ENCODE measurements around the gene LNPEP.

Gene LNPEP

DNA sequence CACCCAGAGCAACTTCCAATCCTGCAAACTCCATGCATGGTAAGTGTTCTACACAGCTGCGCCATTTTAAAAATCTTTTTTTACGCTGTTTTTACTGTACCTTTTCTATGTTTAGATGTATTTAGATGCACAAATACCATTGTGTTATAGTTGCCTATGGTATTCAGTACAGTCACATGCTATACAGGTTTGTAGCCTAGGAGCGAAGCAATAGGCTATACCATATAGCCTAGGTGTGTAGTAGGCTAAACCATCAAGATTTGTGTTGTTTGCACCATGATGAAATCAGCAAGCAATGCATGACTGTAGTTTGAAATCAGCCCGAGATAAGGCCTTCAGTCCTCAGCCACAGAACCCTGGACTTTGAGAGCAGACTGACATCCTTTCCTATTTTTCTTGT is 105.4 kb downstream of the LNPEP start:
- Histone ChIP-seq H4K20me1 (no peaks in the 10 kb centered on the region), H3K36me3 (peaks cover 6% of the 10 kb centered on the region; the same call in 1 of the 2 replicates), H3K4me2 (no peak overlapping the region), H3K9me3 (no peaks in the 10 kb centered on the region), H3K4me3 (no peak overlapping the region), H3K27me3 (no peaks in the 10 kb centered on the region), H3K9ac (no peak overlapping the region), H3K4me1 (no peaks in the 10 kb centered on the region), H3K27ac (no peak overlapping the region)
- no peak for TF ChIP-seq Cebpa-rat (IDR thresholded peaks at IDR 0.05)

DNA sequence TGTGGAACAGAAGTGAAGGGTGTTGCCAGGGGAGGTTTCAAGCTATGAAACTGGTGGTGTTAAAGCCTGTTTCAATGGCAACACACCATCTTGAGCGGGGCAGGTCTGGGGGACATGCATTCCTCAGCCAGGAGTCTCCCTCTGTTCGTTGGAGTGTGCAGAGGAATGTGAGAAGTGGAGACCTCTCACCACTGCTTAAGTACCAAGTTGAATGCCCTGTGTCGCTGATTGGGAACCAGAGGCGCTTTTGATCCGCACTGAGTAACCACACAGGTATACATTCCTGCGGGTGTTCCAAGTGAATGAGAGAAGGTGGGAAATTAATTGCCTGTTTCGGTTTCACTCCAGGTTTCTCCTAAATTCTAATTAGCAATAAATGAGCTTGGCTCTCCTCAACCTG is 107.1 kb downstream of the LNPEP start:
- Histone ChIP-seq H3K4me2 (no peak overlapping the region), H3K4me1 (no peaks in the 10 kb centered on the region), H3K27ac (no peak overlapping the region), H3K4me3 (no peak overlapping the region), H3K36me3 (no peaks in the 10 kb centered on the region), H3K9ac (no peak overlapping the region), H4K20me1 (no peaks in the 10 kb centered on the region), H3K27me3 (no peaks in the 10 kb centered on the region), H3K9me3 (no peaks in the 10 kb centered on the region)
- TF ChIP-seq Cebpa-rat (IDR thresholded peaks at IDR 0.05) = no peak

DNA sequence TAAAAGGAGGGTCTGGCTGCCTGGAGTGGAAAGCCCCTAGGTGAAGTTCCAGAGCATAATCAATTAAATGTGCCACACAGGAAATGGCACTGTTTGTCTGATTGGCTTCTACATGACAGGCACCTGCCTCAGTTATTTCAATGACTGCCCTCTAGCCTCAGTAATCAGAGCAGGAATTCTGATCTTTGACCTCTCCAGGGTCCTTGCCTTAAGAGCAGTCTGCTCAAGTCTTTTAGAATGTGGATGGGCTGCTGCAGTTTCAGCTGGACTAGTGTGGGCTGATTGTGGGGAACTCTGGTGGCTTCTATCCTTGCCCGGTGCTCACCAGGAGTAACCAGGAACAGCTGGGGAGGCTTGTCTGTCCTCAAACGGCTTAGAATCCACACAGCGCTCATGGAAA is 107.6 kb downstream of the LNPEP start:
- H3K4me3 ChIP-seq = no peak overlapping the region
- no peaks in the 10 kb centered on the region for H3K9me3 ChIP-seq
- H3K27ac ChIP-seq = no peak overlapping the region
- H3K36me3 ChIP-seq = no peaks in the 10 kb centered on the region
- no peaks in the 10 kb centered on the region for H4K20me1 ChIP-seq
- no peaks in the 10 kb centered on the region for H3K27me3 ChIP-seq
- no peak overlapping the region for H3K4me2 ChIP-seq
- no peaks in the 10 kb centered on the region for H3K4me1 ChIP-seq
- no peak overlapping the region for H3K9ac ChIP-seq
- TF ChIP-seq Cebpa-rat (IDR thresholded peaks at IDR 0.05) = no peak

DNA sequence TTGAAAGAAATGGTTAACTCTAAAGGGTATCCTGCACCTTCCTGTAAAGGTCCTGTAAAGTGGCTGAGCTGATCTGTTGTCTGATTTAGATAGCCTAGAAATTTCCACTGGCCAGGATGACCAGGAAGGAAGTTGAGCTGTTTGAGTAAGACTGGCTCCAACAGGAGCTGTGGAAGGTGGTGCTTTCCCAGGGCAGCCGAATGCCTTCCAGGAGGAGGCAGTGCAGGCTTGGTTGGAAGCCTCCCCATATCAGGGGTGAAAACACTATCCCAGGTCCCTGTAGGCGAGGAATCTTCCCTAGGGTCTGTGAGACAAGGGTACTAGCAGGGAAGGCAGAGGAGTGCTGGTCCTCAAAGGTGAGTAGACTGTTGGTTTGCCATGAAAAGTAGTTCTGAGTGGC is 108.2 kb downstream of the LNPEP start:
- Histone ChIP-seq H3K9me3 (no peaks in the 10 kb centered on the region), H3K27me3 (no peaks in the 10 kb centered on the region), H3K4me3 (no peak overlapping the region), H3K36me3 (no peaks in the 10 kb centered on the region), H3K27ac (no peak overlapping the region), H3K4me1 (no peaks in the 10 kb centered on the region), H3K4me2 (no peak overlapping the region), H4K20me1 (no peaks in the 10 kb centered on the region), H3K9ac (no peak overlapping the region)
- no peak for TF ChIP-seq Cebpa-rat (IDR thresholded peaks at IDR 0.05)

DNA sequence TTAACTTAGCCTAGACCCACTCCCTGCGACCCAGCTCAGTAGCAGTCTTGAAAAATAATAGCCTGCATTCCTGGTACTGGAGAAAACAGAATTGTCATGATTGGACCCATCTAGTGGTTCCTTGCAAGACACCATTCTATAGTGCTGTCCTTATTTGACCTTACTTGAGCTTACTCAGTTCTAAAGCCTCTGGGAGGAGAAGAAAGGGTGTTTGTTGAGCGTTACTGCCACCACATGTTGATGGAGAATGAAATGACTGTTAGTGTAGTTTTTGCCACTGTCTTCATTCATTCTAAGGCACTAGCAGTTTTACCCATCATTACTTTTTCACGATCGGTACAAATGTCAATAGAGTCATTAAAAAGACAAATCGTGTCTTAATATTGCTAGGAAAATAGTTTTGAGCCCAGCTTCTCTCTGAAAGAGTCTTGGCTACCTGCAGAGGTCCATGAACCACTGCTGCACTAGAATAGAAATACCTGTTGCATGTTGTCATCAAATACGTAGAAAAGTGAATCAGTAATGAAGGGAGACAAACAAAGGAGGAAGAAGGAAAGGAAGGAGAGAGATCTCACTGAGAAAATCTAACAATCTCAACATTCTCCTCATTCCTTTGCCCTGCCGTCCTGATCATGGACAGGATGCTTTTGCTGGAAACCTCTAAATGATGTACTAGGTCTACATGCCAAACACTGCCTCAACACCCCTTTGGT is 110.5 kb downstream of the LNPEP start:
- Histone ChIP-seq H3K9me3 (no peaks in the 10 kb centered on the region), H3K4me1 (no peaks in the 10 kb centered on the region), H4K20me1 (no peaks in the 10 kb centered on the region), H3K27me3 (no peaks in the 10 kb centered on the region), H3K27ac (no peak overlapping the region), H3K4me3 (no peak overlapping the region), H3K4me2 (no peak overlapping the region), H3K9ac (no peak overlapping the region), H3K36me3 (no peaks in the 10 kb centered on the region)
- TF ChIP-seq Cebpa-rat (IDR thresholded peaks at IDR 0.05) = no peak

DNA sequence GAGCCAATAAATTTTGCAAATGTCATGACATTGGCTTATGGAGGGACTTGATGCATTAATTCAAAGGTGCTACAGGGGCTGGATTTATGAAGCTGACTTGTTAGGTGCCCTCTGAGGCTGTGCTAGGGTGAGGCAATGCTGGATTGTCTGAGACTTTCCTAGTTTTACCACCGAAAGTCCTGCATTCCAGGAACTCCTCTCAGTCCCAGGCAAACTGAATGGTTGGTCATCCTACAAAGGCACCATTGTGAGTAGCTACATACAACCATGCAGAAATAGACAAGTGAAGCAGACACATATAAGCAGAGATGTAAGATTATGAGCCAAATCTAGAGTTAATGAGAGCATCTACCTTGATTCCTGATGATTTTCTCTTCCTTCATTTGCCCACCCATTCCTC is 111.2 kb downstream of the LNPEP start:
- Histone ChIP-seq H3K9ac (no peak overlapping the region), H3K27me3 (no peaks in the 10 kb centered on the region), H3K9me3 (no peaks in the 10 kb centered on the region), H3K36me3 (no peaks in the 10 kb centered on the region), H4K20me1 (no peaks in the 10 kb centered on the region), H3K27ac (no peak overlapping the region), H3K4me1 (no peaks in the 10 kb centered on the region), H3K4me2 (no peak overlapping the region), H3K4me3 (no peak overlapping the region)
- no peak for TF ChIP-seq Cebpa-rat (IDR thresholded peaks at IDR 0.05)

DNA sequence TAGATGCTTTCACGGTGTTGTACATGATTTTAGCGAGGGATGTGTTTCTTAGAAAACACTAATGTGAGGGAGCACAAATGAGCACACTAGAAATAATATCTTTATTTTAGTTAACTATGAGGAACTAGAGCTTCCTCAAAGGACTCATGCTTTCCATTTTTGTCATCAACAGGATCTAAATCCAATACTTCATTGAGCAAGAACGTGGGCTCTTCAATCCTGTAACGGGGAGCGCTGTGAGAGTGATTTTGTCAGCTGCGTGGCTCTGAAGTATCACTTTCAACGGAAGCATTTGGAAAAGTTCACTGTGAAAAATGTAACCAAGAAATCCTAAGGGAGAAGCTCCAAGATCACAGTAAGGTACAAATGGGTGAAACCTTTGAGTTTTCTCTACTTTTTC is 113.3 kb downstream of the LNPEP start:
- H3K4me1 ChIP-seq = no peaks in the 10 kb centered on the region
- no peaks in the 10 kb centered on the region for H4K20me1 ChIP-seq
- H3K27me3 ChIP-seq = no peaks in the 10 kb centered on the region
- no peaks in the 10 kb centered on the region for H3K36me3 ChIP-seq
- H3K4me2 ChIP-seq = no peak overlapping the region
- no peak overlapping the region for H3K9ac ChIP-seq
- TF ChIP-seq Cebpa-rat (IDR thresholded peaks at IDR 0.05) = no peak
- H3K9me3 ChIP-seq = no peaks in the 10 kb centered on the region
- H3K27ac ChIP-seq = no peak overlapping the region
- H3K4me3 ChIP-seq = no peak overlapping the region

DNA sequence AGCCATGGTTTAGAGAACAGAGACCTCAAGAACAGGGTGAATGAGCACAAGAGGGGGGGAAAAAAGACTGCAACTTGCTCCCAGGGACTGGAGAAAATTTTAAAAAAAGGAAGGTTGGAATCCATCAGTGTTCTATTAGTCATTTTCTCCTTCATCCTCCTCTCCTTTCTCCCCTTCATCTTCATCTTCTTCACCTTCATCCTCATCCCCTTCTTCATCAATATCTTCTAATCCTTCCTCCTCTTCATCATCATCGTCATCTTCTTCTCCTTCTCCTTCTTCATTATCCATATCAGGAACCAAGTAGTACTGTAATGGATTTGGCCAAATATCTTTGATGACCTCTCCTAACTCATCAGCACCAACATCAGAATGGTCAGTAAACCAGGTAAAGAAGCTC is 120.4 kb downstream of the LNPEP start:
- Histone ChIP-seq H4K20me1 (no peaks in the 10 kb centered on the region), H3K36me3 (no peaks in the 10 kb centered on the region), H3K4me3 (no peak overlapping the region), H3K9me3 (peaks cover 16% of the 10 kb centered on the region), H3K27me3 (no peaks in the 10 kb centered on the region), H3K4me2 (no peak overlapping the region), H3K9ac (no peak overlapping the region), H3K4me1 (no peaks in the 10 kb centered on the region), H3K27ac (no peak overlapping the region)
- no peak for TF ChIP-seq Cebpa-rat (IDR thresholded peaks at IDR 0.05)

DNA sequence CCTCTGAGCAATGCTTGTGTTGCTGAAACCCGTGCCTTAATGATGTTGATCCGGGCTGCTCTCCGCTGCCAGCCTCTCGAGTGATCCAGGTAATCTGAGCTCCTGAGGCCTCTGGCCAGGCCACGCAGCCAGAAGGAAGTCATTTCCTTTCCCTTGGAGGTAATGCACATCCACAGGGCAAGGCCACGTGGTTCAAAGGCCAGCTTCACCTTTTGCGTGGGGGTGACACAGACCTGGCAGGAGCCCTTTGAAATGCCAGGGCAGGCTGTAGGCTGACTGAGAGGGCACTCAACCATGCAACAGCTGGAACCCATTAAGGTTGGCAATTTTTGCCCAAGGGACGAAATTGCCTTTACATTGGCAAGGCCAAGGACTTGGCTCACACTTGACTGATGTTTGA is 126.2 kb downstream of the LNPEP start:
- Histone ChIP-seq H3K27me3 (no peaks in the 10 kb centered on the region), H3K4me2 (0 out of 2 replicates have a peak overlapping the region, but pooled peaks have one; percentile 3), H3K4me3 (no peak overlapping the region), H3K36me3 (no peaks in the 10 kb centered on the region), H3K9me3 (peaks cover 16% of the 10 kb centered on the region), H3K4me1 (0 out of 2 replicates have a peak, but pooled peaks cover 4% of the 10 kb centered on the region), H3K9ac (no peak overlapping the region), H3K27ac (no peak overlapping the region), H4K20me1 (no peaks in the 10 kb centered on the region)
- no peak for TF ChIP-seq Cebpa-rat (IDR thresholded peaks at IDR 0.05)

DNA sequence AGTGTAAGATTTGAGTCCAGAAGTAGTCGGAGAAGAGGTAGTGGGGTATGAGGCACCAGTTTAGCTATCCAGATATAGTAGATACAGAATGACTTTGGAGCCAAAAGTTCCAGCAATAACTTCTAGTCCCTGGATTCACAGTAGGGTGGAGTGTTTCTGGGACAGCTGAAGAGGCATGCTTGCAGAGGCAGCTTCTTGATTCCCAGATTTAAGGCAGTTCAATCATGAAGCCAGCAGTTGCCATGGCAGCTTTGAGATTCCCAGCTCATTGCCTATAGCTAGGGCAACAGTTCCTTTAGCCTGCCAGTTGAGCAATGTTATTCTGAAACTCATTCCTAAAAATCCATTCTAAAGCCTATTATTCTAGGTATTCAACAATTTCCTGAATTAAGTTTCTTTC is 127.4 kb downstream of the LNPEP start:
- no peaks in the 10 kb centered on the region for H3K27me3 ChIP-seq
- H3K9ac ChIP-seq = no peak overlapping the region
- no peak overlapping the region for H3K27ac ChIP-seq
- no peak overlapping the region for H3K4me3 ChIP-seq
- H3K36me3 ChIP-seq = no peaks in the 10 kb centered on the region
- H4K20me1 ChIP-seq = no peaks in the 10 kb centered on the region
- 0 out of 2 replicates have a peak, but pooled peaks cover 4% of the 10 kb centered on the region for H3K4me1 ChIP-seq
- H3K9me3 ChIP-seq = peaks cover 16% of the 10 kb centered on the region
- no peak for TF ChIP-seq Cebpa-rat (IDR thresholded peaks at IDR 0.05)
- H3K4me2 ChIP-seq = no peak overlapping the region

DNA sequence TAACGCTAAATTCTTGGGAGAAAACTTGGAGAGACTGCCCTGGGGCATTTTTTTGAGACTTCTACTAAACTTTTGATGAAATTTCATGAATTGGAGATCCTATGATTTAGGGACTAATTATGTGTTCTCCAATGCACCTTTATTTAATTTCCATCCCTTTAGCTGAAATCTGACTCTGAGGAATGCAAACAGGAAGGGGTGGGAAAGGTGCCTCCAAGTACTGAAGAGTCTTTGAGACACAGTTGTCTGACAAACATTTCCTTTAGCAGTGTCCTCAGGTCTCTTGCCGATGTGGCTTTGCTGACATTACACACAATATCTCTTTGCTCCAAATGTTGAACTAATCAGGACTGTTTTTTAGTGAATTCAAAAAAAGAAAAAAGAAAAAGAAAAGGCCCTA is 129.6 kb downstream of the LNPEP start:
- Histone ChIP-seq H3K4me1 (0 out of 2 replicates have a peak, but pooled peaks cover 4% of the 10 kb centered on the region), H3K27me3 (no peaks in the 10 kb centered on the region), H3K36me3 (no peaks in the 10 kb centered on the region), H3K4me2 (no peak overlapping the region), H3K27ac (no peak overlapping the region), H3K9ac (no peak overlapping the region), H4K20me1 (no peaks in the 10 kb centered on the region), H3K9me3 (0 out of 2 replicates have a peak, but pooled peaks cover under 1% of the 10 kb centered on the region), H3K4me3 (no peak overlapping the region)
- TF ChIP-seq Cebpa-rat (IDR thresholded peaks at IDR 0.05) = no peak

Data from BLaER1 (cell line).